ENCODE measurements around the gene DGKZ.

The DGKZ gene

GRCh38 chr11:46326813-46327416 lies 20.3 kb upstream of the DGKZ start:
- no peak for DNase-seq (ENCODE audit: low read depth in 3 of 3)

- DNase-seq (ENCODE audit: low read depth in 3 of 3) = no peak
Observed at GRCh38 chr11:46327829-46328228, 19.4 kb upstream of the DGKZ start.

GRCh38 chr11:46330154-46330553 lies 17.1 kb upstream of the DGKZ start:
- DNase-seq (ENCODE audit: low read depth in 3 of 3) = no peak

GRCh38 chr11:46330563-46331281 lies 16.5 kb upstream of the DGKZ start:
- no peak for DNase-seq (ENCODE audit: low read depth in 3 of 3)

- DNase-seq (ENCODE audit: low read depth in 3 of 3) = no peak
Observed at GRCh38 chr11:46331282-46331984, 15.8 kb upstream of the DGKZ start.

GRCh38 chr11:46332093-46332567 lies 15.1 kb upstream of the DGKZ start:
- DNase-seq (ENCODE audit: low read depth in 3 of 3) = no peak

GRCh38 chr11:46332568-46333393 lies 14.5 kb upstream of the DGKZ start:
- DNase-seq (ENCODE audit: low read depth in 3 of 3) = peak; percentile 48 to 64 (median 55)

GRCh38 chr11:46333394-46333947 lies 13.8 kb upstream of the DGKZ start:
- DNase-seq (ENCODE audit: low read depth in 3 of 3) = no peak

GRCh38 chr11:46334211-46334610 lies 13.1 kb upstream of the DGKZ start:
- no peak for DNase-seq (ENCODE audit: low read depth in 3 of 3)

GRCh38 chr11:46335271-46335670 lies 12.0 kb upstream of the DGKZ start:
- no peak for DNase-seq (ENCODE audit: low read depth in 3 of 3)

GRCh38 chr11:46335890-46336562 lies 11.2 kb upstream of the DGKZ start:
- no peak for DNase-seq (ENCODE audit: low read depth in 3 of 3)

GRCh38 chr11:46336563-46337180 lies 10.6 kb upstream of the DGKZ start:
- DNase-seq (ENCODE audit: low read depth in 3 of 3) = no peak

- DNase-seq (ENCODE audit: low read depth in 3 of 3) = no peak
Observed at GRCh38 chr11:46337626-46338345, 9.5 kb upstream of the DGKZ start.

- DNase-seq (ENCODE audit: low read depth in 3 of 3) = no peak
Observed at GRCh38 chr11:46338636-46338987, 8.7 kb upstream of the DGKZ start.

GRCh38 chr11:46338988-46339666 lies 8.1 kb upstream of the DGKZ start:
- DNase-seq (ENCODE audit: low read depth in 3 of 3) = no peak

- DNase-seq (ENCODE audit: low read depth in 3 of 3) = no peak
Observed at GRCh38 chr11:46339816-46340215, 7.4 kb upstream of the DGKZ start.

GRCh38 chr11:46341454-46341853 lies 5.8 kb upstream of the DGKZ start:
- DNase-seq (ENCODE audit: low read depth in 3 of 3) = no peak

- no peak for DNase-seq (ENCODE audit: low read depth in 3 of 3)
Observed at GRCh38 chr11:46342239-46342638, 5.0 kb upstream of the DGKZ start.

- no peak for DNase-seq (ENCODE audit: low read depth in 3 of 3)
Observed at GRCh38 chr11:46343520-46343919, 3.7 kb upstream of the DGKZ start.
